ENCODE data around the gene TPP1. TPM values are rescaled to one million over a fixed set of nuclear protein-coding genes. Genes with fewer than 3 reads are reported as not detected.
A peak's percentile ranks its signal among the peaks of the same experiment; 100 is the strongest.

Gene TPP1
- total RNA-seq, 6 experiments from 2014 or later: 62.5 to 159 (median 81.0) TPM

DNA sequence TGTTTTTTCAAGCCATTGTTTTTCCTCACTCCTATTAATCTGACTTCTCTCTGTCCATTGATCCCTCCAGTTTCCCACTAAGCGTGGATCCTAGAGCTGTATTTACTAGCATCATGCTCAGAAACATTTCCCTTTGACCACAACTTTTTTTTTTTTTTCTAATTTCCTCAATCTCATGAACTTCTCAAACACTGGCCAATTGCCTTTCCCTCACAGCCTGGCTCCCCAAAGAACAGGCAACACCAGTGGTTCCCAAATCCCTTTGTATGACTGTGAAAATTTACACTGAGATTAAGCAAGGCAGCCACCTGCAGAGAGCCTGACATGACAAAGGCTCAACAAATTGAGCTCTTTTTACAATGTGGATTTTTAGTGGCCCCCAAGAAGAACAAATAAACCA is 1.4 kb upstream of the TPP1 start:
- H3K36me3 ChIP-seq: peaks cover 0 to 9% (median 0%) of the 10 kb centered on the region in 4 donors
- ATAC-seq (no peak), DNase-seq (no peak)
- H3K27ac ChIP-seq: no peak overlapping the region
- no peak overlapping the region for H3K4me3 ChIP-seq
- 64% methylated on average over 1 of the region's 1 CpG for WGBS (ENCODE audit: insufficient coverage, low coverage, low lambda C conversion rate, missing lambda C conversion rate)
- intact Hi-C loops (cut with DNase I): no loop called here
- H3K27me3 ChIP-seq: no peaks in the 10 kb centered on the region
- no peak for TF ChIP-seq CTCF (IDR thresholded peaks at IDR 0.05)
- no peak for TF ChIP-seq POLR2A (IDR thresholded peaks at IDR 0.05)
- H3K9me3 ChIP-seq: no peaks in the 10 kb centered on the region
- H3K4me1 ChIP-seq: peaks cover 0 to 8% (median 0%) of the 10 kb centered on the region in 4 donors

DNA sequence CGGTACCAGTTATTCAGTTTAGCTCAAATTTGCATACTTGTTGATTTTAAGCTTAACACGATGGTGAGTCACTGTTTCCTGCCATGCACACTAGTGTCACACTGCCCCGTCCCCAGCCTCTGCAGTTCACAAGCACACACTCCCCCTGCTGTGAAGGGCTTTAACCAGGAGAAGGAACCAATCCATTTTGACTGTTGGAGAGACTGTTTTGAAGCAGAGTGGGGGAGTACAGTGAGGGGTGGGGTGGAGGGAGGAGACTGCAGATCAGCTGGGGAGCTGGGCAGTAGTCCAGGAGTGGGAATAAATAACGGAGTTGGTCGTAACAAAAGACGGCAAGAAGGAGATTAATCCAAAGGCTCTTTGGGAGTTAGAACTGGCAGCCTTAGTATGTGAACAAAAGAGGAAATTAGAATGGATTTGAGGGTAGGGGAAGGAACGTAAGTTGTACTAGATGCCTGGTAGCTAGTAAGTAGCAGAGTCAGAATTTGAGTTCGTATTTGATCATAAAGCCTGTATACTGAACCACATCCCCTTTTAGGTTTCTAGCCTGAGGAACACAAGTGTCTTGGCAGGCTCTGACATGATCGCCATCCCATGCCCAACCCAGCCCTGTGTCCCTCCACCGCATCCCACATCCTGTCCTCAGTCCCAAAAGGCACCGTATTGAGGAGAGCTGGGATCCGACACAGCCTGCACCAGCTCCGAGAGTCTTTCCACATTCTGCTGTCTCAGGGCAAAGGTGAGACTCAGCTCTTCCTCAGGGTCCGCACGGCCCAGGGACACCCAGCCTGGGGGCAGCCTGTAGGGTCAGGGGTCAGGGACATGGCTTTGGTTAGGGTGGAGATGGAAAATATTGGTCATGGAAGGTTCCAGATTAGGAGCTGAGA is 862 bp downstream of the TPP1 start:
- H3K36me3 ChIP-seq: peaks cover 0 to 18% (median 3%) of the 10 kb centered on the region in 4 donors
- peak overlapping the region; percentile 92 to 97 (median 93) for H3K27ac ChIP-seq
- H3K27me3 ChIP-seq: no peaks in the 10 kb centered on the region
- ATAC-seq (peak; percentile 25 to 55 (median 50)), DNase-seq (peak in 2 of 3 donors; percentile 54 to 65)
- H3K4me1 ChIP-seq: peaks cover 0 to 8% (median 0%) of the 10 kb centered on the region in 4 donors
- H3K9me3 ChIP-seq: no peaks in the 10 kb centered on the region
- TF ChIP-seq CTCF (IDR thresholded peaks at IDR 0.05) (no peak), POLR2A (IDR thresholded peaks at IDR 0.05) (no peak)
- intact Hi-C loops (cut with DNase I): no loop called here
- H3K4me3 ChIP-seq: peak overlapping the region; percentile 79 to 92 (median 80)
- 22% methylated on average over 9 of the region's 15 CpGs for WGBS (ENCODE audit: insufficient coverage, low coverage, low lambda C conversion rate, missing lambda C conversion rate)

DNA sequence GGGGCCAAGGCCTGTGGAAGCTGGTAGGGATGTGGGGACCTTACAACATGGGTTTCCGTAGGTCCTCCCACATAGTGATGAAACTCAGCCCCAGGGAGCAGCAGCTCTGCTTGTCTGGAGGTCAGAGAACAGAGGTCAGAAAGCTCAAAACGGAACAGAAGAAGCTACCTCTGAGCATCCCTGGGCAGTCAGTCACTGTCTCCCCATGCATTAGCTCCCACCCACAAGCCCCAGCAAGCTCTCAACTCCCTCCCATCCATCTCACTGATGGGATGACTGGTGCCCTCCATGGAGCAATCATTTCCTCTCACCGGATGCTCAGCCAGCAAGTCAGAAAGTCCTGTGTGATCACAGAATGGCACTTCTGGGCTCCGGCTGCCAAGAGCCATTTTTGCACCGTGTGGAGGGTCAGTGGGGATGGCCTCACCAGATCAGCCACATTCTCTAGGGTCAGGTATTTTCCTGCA is 1.9 kb downstream of the TPP1 start:
- H3K36me3 ChIP-seq: peaks cover 0 to 18% (median 3%) of the 10 kb centered on the region in 4 donors
- TF ChIP-seq POLR2A (IDR thresholded peaks at IDR 0.05) (no peak), CTCF (IDR thresholded peaks at IDR 0.05) (no peak)
- intact Hi-C loops (cut with DNase I): no loop called here
- no peaks in the 10 kb centered on the region for H3K9me3 ChIP-seq
- WGBS (ENCODE audit: insufficient coverage, low coverage, low lambda C conversion rate, missing lambda C conversion rate): 52% methylated on average over 5 of the region's 5 CpGs
- H3K4me3 ChIP-seq: peak overlapping the region in 2 of 3 donors; percentile 12 to 80
- no peak for DNase-seq
- no peaks in the 10 kb centered on the region for H3K27me3 ChIP-seq
- peak overlapping the region in 2 of 3 donors; percentile 93 to 97 for H3K27ac ChIP-seq
- ATAC-seq: no peak
- peaks cover 0 to 13% (median 2%) of the 10 kb centered on the region in 4 donors for H3K4me1 ChIP-seq

GRCh38 chr11:6616596-6617250 is 2.5 kb downstream of the TPP1 start:
- no peak for TF ChIP-seq POLR2A (IDR thresholded peaks at IDR 0.05)
- no peak for TF ChIP-seq CTCF (IDR thresholded peaks at IDR 0.05)
- peaks cover 0 to 18% (median 3%) of the 10 kb centered on the region in 4 donors for H3K36me3 ChIP-seq
- intact Hi-C loops (cut with DNase I): no loop called here
- ATAC-seq (no peak), DNase-seq (no peak)
- no peak overlapping the region for H3K27ac ChIP-seq
- no peak overlapping the region for H3K4me3 ChIP-seq
- 100% methylated on average over 3 of the region's 14 CpGs for WGBS (ENCODE audit: insufficient coverage, low coverage, low lambda C conversion rate, missing lambda C conversion rate)
- peaks cover 0 to 13% (median 2%) of the 10 kb centered on the region in 4 donors for H3K4me1 ChIP-seq
- no peaks in the 10 kb centered on the region for H3K27me3 ChIP-seq
- no peaks in the 10 kb centered on the region for H3K9me3 ChIP-seq
